Vagina (tissue), 2 donors: Measurements from ENCODE around the gene TMEM191C. TPM values are rescaled to one million over a fixed set of nuclear protein-coding genes. Genes with fewer than 3 reads are reported as not detected.
"Not testable (repeated sequence)": the region's sequence is repeated elsewhere in the genome, so short reads cannot be mapped to it uniquely, and the experiment has no call there.

ENCODE experiments used
- DNase-seq, 2 donors: peaks; one replicate each; pipeline ENCODE4 v3.0.0-alpha.2; 2017; ENCODE audit errors: extremely low spot score in 2 of 2
- H3K27ac ChIP-seq: fragments of 200-600 bp; sonication (generic); one replicate; pipeline ENCODE4 v1.5.1; 2019
- H3K27me3 ChIP-seq: fragments of 200-600 bp; sonication (generic); one replicate; pipeline ENCODE4 v1.5.1; 2019
- H3K36me3 ChIP-seq, 2 donors: fragments of 200-600 bp; sonication (generic); one replicate each; pipeline ENCODE4 v1.5.1; 2017 to 2019
- H3K4me1 ChIP-seq: fragments of 200-600 bp; sonication (generic); one replicate; pipeline ENCODE4 v1.5.1; 2019
- H3K4me3 ChIP-seq, 2 donors: fragments of 200-600 bp; sonication (generic); 1 replicate in 1 of 2; 2 replicates in 1 of 2; pipeline ENCODE4 v1.5.1; 2016 to 2019
- H3K9me3 ChIP-seq: fragments of 200-600 bp; sonication (generic); one replicate; pipeline ENCODE4 v1.5.1; 2019
- intact Hi-C: fragments of 100-400 bp; cut with DNase I; formaldehyde crosslinking; loops from one replicate; pipeline ENCODE4 v1.15.1; 2023
- total RNA-seq: library from RNA; depleted of rRNA; stranded (reverse); fragments of >200 nt; gene quantifications from one replicate; pipeline ENCODE4 v1.2.3, GENCODE V29; 2016

Gene TMEM191C
- total RNA-seq: 8.3 TPM

- H3K4me1 ChIP-seq, DNase-seq, H3K27ac ChIP-seq, H3K9me3 ChIP-seq, H3K27me3 ChIP-seq, H3K36me3 ChIP-seq, intact Hi-C loops: not testable (repeated sequence)
- H3K4me3 ChIP-seq: peak within 1 kb of the TSS; percentile 31 to 42
Observed at GRCh38 chr22:21467337-21468193, at the start of gene TMEM191C. TSS of gene TMEM191C (plus strand) at chr22:21467387. CDS start at chr22:21467460, 73 bp downstream.

GRCh38 chr22:21417853-21418252, 49.3 kb upstream of the TMEM191C start:
- intact Hi-C loops, H3K36me3 ChIP-seq, H3K9me3 ChIP-seq, DNase-seq, H3K4me1 ChIP-seq, H3K27ac ChIP-seq, H3K27me3 ChIP-seq: not testable (repeated sequence)
- H3K4me3 ChIP-seq: peak overlapping the region; percentile 39 to 41

GRCh38 chr22:21418974-21419638, 48.1 kb upstream of the TMEM191C start:
- H3K27me3 ChIP-seq, H3K36me3 ChIP-seq, H3K4me3 ChIP-seq, H3K9me3 ChIP-seq, intact Hi-C loops, DNase-seq, H3K4me1 ChIP-seq, H3K27ac ChIP-seq: not testable (repeated sequence)

GRCh38 chr22:21420180-21420763, 46.9 kb upstream of the TMEM191C start:
- H3K27me3 ChIP-seq, intact Hi-C loops, H3K27ac ChIP-seq, H3K36me3 ChIP-seq, H3K9me3 ChIP-seq, H3K4me3 ChIP-seq, H3K4me1 ChIP-seq, DNase-seq: not testable (repeated sequence)

- H3K4me1 ChIP-seq, H3K9me3 ChIP-seq, H3K36me3 ChIP-seq, H3K4me3 ChIP-seq, H3K27me3 ChIP-seq, DNase-seq, intact Hi-C loops, H3K27ac ChIP-seq: not testable (repeated sequence)
Observed at GRCh38 chr22:21424084-21424709, 43.0 kb upstream of the TMEM191C start.

- intact Hi-C loops, H3K9me3 ChIP-seq, H3K4me1 ChIP-seq, H3K27me3 ChIP-seq, H3K36me3 ChIP-seq, H3K4me3 ChIP-seq, H3K27ac ChIP-seq, DNase-seq: not testable (repeated sequence)
Observed at GRCh38 chr22:21434378-21435233, 32.6 kb upstream of the TMEM191C start.

GRCh38 chr22:21435998-21436810, 31.0 kb upstream of the TMEM191C start:
- DNase-seq, intact Hi-C loops, H3K36me3 ChIP-seq, H3K27me3 ChIP-seq, H3K4me1 ChIP-seq, H3K4me3 ChIP-seq, H3K27ac ChIP-seq, H3K9me3 ChIP-seq: not testable (repeated sequence)

- H3K36me3 ChIP-seq, H3K27ac ChIP-seq, H3K27me3 ChIP-seq, H3K9me3 ChIP-seq, H3K4me3 ChIP-seq, H3K4me1 ChIP-seq, intact Hi-C loops, DNase-seq: not testable (repeated sequence)
Observed at GRCh38 chr22:21438013-21438412, 29.2 kb upstream of the TMEM191C start.

- H3K4me1 ChIP-seq, H3K9me3 ChIP-seq, H3K27ac ChIP-seq, DNase-seq, H3K4me3 ChIP-seq, intact Hi-C loops, H3K27me3 ChIP-seq: not testable (repeated sequence)
- H3K36me3 ChIP-seq: peaks cover 0 to 12% of the 10 kb centered on the region in 2 donors
Observed at GRCh38 chr22:21440018-21440636, 27.1 kb upstream of the TMEM191C start.

GRCh38 chr22:21440676-21441075, 26.5 kb upstream of the TMEM191C start:
- H3K9me3 ChIP-seq, H3K4me3 ChIP-seq, intact Hi-C loops, DNase-seq, H3K27ac ChIP-seq, H3K4me1 ChIP-seq, H3K27me3 ChIP-seq: not testable (repeated sequence)
- peaks cover 0 to 17% of the 10 kb centered on the region in 2 donors for H3K36me3 ChIP-seq

GRCh38 chr22:21441170-21441569, 26.0 kb upstream of the TMEM191C start:
- intact Hi-C loops, DNase-seq: not testable (repeated sequence)

More at GRCh38 chr22:21441170-21441569, 26.0 kb upstream of the TMEM191C start:
- H3K4me3 ChIP-seq, H3K9me3 ChIP-seq, H3K4me1 ChIP-seq, H3K27me3 ChIP-seq, H3K27ac ChIP-seq: not testable (repeated sequence)
- H3K36me3 ChIP-seq: peaks cover 0 to 21% of the 10 kb centered on the region in 2 donors
